Renal cortical epithelial cell (primary cell): ENCODE data around the gene CNPY1. TPM values are rescaled to one million over a fixed set of nuclear protein-coding genes. Genes with fewer than 3 reads are reported as not detected.
"Not testable (repeated sequence)": the region's sequence is repeated elsewhere in the genome, so short reads cannot be mapped to it uniquely, and the experiment has no call there.

Experiments
- DNase-seq: peaks from one replicate; pipeline ENCODE4 v3.0.0-alpha.2; 2011; ENCODE audit warnings: low read depth
- total RNA-seq: library from RNA; depleted of rRNA; stranded (reverse); fragments of >200 nt; gene quantifications from 2 replicates; pipeline ENCODE4 v1.2.3, GENCODE V29; 2014

CNPY1 gene
- total RNA-seq, 1 donor from 2014 or later = not detected

DNA sequence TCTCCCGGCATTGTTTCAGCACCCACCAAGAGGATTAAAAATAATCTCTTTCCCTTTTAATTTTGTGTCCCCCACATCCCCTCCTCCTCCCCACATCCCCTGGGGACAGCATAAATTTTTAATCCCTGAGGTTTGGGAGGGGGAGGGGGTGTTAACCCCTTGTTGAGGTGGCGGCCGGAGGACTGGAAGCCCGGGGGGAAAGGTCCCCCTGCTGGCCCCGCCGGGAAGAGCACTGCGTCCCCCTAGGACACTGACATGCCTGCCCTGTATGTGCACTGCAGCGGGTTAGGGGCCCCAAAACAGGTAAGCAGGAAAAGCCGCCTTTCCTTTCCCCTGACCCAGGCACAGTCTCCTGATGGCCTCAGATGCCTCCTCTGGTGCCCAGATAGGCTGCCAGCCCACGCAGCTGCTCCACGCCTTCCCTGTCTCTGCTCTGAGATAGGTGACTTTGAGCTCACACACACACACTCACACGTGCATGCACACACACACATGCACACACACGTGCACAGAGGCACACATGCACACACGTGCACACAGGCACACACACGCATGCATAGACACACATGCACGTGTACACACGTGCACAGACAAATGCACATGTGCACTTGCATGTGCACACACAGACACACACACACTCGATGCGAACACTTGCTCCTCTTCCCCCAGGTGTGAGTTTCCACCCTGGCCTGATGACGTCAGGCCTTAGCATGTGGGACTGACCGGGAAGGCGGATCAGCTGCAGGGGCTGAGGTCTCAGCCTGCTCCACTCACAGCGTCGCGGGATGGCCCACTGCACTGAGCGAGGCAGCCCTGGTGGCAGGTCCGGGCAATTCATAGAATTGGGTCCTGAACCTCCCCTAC, 12.3 kb downstream of the CNPY1 start:
- no peak for DNase-seq

GRCh38 chr7:155533120-155533826, 13.1 kb downstream of the CNPY1 start:
- DNase-seq = no peak

DNA sequence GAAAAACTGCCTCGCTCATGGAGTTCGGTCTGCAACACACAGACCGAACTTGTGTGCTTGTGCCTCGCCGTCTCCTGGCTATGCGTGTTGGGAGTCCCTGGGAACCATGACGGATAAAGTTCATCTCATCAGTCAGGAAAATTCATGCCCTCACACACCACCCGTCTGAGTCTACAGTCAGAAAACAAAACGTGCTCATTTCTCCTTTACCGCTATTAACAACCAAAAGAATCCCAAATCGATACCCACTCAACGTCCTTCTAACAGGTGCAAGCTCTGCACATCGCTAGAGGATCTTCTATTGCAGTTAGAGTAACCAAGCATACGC, 13.6 kb downstream of the CNPY1 start:
- no peak for DNase-seq

DNA sequence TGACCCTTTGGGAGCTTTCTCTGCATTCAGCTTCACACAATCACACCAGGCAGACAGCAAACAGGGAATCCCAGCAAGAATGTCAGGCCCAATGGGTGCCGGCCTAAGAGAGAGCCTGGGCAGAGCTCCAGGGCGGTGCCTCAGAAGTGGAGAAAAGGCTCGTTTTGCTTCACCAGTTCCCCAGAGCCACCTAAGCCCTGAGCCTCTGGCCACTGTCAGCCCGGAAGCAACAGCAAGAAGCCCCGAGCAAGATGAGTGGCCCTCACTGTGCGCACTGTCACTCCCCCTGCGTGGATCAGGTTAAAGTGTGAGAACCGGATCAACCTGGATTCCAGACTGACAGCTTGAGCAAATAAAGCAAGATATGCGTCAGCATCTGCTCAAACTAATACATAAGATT, 14.7 kb downstream of the CNPY1 start:
- DNase-seq = peak; percentile 11

DNA sequence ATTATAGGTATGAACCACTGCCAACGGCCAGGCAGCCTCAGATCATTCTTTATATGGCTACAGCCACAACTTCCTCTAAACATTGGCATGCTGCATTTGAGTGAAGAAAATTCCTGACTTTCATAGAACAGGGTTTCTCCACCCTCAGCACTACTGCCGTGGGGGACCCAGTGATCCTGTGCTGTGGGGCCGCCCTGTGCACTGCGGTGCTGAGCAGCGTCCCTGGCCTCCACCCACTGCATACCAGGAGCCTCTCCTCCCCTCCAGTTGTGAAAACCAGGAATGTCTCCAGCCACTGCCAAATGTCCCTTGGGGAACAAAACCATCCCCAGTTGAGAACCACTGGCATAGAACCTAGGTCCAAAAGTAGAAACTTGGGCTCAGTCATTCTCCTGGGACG, 15.8 kb downstream of the CNPY1 start:
- DNase-seq = no peak

DNA sequence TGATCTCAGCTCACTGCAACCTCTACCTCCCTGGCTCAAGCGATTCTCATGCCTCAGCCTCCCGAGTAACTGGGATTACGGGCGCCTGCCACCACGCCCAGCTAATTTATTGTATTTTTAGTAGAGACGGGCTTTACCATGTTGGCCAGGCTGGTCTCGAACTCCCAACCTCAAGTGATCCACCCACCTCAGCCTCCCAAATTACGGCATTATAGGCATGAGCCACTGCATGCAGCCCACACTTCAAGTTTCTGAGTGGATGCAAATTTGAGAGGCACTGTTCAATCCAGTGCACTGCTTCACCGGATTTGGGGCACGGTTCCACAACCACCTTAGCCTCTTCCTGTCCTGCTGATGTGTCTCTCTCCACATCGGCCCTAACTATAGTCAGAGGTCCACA, 16.5 kb downstream of the CNPY1 start:
- no peak for DNase-seq

DNA sequence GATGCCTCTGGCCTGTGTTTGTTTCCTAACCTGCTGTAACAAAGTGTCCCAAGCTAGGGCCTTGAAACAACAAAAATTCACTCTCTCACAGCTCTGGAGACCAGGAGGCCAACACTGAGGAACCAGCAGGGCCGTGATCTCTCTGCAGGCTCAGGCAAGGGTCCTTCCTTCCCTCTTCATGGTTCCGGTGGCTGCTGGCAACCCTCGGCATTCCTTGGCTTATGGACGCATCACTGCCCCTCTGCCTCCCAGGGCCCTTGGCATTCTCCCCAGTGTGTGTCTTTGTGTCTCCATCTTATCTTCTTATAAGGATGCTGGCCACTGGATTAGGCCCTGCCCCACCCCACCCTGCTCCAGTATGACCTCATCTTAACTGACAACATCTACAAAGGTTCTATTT, 17.0 kb downstream of the CNPY1 start:
- no peak for DNase-seq

DNA sequence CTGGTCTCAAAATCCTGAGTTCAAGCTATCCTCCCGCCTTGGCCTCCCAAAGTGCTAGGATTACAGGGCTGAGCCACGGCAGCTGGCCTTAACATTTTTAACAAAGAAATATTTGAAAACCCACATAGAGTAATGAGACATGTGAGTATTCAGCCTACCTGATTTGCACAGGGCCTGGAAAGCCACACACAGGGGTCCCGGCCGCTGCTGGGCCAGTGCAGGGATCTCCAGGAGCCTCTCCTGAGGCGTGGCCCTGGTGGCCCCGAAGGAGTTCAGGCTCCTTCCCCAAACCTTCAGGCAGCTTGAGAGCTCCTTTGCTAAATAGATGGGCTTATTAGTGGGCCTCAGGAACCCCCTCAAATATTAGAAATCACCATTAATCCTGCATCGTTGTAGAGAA, 18.7 kb downstream of the CNPY1 start:
- no peak for DNase-seq

- no peak for DNase-seq
These were observed 20.1 kb downstream of the CNPY1 start for GRCh38 chr7:155526225-155526624.

- DNase-seq = no peak
These were observed 22.3 kb downstream of the CNPY1 start for GRCh38 chr7:155524018-155524556.

DNA sequence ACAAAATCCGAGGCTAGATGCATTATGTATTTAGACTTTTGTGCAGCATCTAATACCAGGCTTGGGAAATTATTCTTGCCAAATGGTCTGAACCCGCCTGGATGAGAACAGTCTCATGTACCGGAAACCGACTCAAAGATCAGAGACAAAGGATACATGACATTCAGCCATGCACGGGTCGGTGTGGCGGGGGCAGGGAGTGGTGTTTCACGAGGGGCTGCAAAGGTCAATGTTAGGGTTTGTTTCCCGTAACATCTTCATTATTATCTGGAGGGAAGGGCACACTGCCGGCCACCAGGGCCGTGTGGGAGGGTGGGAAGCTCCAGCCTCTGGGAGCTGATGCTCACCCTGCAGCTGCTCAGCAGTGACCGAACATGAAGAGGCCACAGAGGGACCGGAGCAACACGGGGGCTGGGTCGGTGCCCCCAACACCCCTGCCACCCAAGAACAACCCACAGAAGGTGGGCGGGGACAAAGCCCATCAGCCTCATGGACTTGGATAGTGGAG, 23.1 kb downstream of the CNPY1 start:
- no peak for DNase-seq

- DNase-seq = no peak
These were observed 24.5 kb downstream of the CNPY1 start for GRCh38 chr7:155521743-155522398.

DNA sequence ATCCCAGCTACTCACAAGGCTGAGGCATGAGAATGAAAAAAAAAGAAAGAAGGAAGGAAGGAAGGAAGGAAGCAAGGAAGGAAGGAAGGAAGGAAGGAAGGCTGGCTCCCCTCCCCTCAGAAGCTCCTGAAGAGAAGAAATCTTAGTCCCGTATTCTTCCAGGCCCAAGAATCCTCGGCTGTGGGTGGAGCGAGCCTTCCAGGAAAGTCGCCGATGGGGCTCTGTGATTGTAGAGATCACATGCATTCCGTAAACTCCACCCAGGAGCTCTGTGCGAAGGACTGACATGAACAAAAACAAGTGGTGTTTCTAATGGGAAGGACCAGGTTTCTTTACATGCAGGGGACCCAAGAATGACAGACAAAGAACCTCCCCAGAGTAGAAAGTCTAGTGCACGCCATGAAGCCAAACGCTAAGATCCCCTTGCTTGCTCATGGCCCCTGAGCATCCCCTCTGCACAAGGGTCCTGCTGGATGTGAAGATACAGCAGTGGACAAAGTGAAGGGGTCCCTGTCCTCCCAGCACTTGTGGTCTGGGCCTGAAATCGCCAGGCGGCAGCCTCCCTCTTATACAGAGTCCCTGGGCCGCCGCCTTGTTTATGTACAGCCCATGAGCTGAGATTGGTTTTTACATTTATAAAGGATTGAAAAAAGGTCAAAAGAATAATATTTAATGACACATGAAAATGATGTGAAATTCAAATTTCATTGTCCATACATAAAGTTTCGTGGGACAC, 25.2 kb downstream of the CNPY1 start:
- no peak for DNase-seq

DNA sequence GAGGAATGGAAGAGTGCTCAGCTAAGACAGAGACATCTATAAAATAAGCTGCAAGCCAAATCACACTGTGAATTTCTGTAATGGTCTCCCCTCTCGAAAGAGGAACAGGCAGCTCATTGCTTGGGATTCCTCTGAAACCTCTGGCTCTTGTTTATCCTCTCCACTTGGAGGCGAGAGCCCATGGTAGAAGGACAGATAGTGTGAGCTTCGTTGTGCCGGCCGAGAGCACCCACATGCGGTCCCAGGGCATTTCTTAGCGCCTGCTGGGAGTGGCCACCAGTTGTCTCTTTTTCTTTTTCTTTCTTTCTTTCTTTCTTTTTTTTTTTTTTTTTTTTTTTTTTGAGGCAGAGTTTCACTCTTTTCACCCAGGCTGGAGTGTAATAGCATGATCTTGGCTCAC, 26.2 kb downstream of the CNPY1 start:
- DNase-seq = no peak

DNA sequence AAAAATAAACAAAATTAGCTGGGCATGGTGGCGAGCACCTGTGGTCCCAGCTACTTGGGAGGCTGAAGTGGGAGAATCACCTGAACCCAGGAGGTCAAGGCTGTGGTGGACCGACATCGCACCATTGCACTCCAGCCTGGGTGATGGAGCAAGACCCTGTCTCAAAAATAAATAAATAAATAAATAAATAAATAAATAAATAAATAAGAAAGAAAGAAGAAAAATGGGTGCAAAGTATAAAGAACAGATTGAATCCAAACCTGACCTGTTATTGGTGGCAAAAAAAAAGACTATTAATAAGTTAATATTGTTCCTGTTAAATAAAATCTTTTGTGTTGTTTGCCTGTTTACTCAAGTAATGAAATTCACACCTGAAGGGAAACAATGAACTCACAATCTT, 27.0 kb downstream of the CNPY1 start:
- DNase-seq = not testable (repeated sequence)

- no peak for DNase-seq
These were observed 27.7 kb downstream of the CNPY1 start for GRCh38 chr7:155518633-155519032.

DNA sequence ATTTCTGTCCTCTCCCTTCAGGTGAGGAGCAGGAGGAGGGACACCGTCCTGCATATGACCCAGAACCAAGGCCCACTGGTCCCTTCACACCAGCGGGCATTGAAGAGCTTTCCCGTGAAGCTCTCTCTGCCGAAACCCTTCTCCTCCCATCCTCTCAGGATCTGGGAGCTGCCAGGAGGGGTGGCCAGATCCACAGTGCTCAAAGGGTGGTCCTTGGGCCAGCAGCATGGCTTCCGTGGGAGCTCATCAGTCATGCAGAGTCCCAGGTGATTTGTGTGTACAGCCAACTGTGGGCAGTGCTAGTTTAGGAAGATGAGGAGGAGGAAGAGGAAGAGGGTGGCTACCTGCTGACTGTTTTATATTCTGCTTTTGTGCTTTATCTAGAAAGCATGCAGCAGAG, 28.4 kb downstream of the CNPY1 start:
- no peak for DNase-seq

DNA sequence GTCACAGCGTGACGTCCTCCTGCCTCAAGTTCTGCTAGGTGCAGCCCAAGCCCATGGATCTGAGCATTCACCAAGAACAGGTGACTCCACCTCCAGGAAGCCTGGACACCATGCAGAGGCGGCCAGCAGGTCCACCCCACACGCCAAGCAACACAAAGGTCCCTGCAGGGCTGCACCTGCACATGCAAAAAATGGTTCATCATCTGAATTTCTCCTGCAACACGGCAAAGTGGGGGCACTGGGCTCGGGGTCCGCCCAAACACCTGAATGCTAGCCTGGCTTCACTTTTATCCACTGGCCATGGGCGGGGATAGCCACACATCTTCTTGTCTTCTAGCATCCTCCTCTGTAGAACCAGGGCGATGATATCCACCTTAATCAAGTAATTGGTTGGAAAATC, 28.9 kb downstream of the CNPY1 start:
- DNase-seq = no peak

GRCh38 chr7:155516466-155516865, 29.9 kb downstream of the CNPY1 start:
- DNase-seq = no peak

DNA sequence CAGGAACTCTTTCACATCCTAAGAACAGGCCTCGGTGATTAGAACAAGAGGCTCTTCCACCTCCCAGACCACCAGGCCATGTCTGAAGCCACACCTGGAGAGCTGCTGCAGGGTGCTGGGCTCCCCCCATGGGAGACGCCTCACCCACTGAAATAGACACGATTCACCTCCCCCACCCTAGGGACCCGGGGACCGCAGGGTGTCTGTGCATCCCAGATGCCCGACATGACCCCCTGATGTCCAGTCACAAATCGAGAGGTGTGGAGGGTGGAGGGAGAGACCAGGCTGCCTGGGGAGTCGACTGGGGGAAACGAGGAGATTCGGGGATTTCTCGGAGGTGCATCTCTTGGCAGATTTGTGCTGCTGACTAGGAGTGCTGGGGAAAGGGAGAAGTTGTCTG, 31.0 kb downstream of the CNPY1 start:
- DNase-seq = no peak

DNA sequence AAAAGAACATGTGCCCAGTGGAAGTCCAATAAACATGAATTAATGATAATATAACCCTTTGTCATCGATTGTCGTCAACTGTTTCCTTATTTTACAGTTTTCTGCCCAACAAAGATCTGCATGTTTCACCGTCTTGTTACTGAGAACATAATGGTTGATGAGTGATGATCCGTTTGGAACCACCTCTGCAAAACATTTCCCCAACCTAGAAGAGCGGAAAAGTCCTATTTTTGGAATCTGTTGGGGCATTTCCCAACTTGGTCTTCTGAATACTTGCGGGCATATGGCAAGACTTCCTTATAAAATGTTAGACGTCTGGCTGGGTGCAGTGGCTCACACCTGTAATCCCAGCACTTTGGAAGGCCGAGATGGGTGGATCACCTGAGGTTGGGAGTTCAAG, 32.1 kb downstream of the CNPY1 start:
- no peak for DNase-seq
